Adipose tissue (tissue), 3 donors: ENCODE data around the gene MAP3K5. TPM values are rescaled to one million over a fixed set of nuclear protein-coding genes. Genes with fewer than 3 reads are reported as not detected.

Source experiments
- H3K27ac ChIP-seq: one replicate; pipeline ENCODE4 v1.5.1; 2013; ENCODE audit warnings: low read depth, low read length
- WGBS, 3 donors: extraction: QIAGEN DNeasy Blood & Tissue Kit; methylation state at CpG; one replicate each; pipeline ENCODE4 v1.1.7; 2013; 5-methylcytosine and 5-hydroxymethylcytosine counted together
- polyA plus RNA-seq, 3 donors: library from polyadenylated mRNA; stranded (reverse); fragments of 200-250 nt; gene quantifications; one replicate each; pipeline ENCODE4 v1.2.3, GENCODE V29; 2013
- donor health status: healthy with polysubstance abuse.
- donor health status: Bipolar disorder and iron deficiency.
- donor health status: healthy.

The MAP3K5 gene
- polyA plus RNA-seq, 3 donors, result 12.3 to 22.4 (median 18.8) TPM

- WGBS, 3 donors, result 74 to 87% (median 77%) methylated on average over 2 of the region's 2 CpGs
- H3K27ac ChIP-seq, result no peak overlapping the region
Observed at GRCh38 chr6:136757150-136757549, 35.1 kb downstream of the MAP3K5 start.

GRCh38 chr6:136754820-136755219, 37.5 kb downstream of the MAP3K5 start:
- 83 to 97% (median 89%) methylated on average over 7 of the region's 7 CpGs for WGBS, 3 donors
- H3K27ac ChIP-seq, result no peak overlapping the region

- 82 to 93% (median 91%) methylated on average over 7 of the region's 7 CpGs for WGBS, 3 donors
Observed at GRCh38 chr6:136753624-136754023, 38.7 kb downstream of the MAP3K5 start.

GRCh38 chr6:136752554-136752953, 39.7 kb downstream of the MAP3K5 start:
- no peak overlapping the region for H3K27ac ChIP-seq

More at GRCh38 chr6:136753624-136754023, 38.7 kb downstream of the MAP3K5 start:
- H3K27ac ChIP-seq, result no peak overlapping the region

GRCh38 chr6:136751991-136752390, 40.3 kb downstream of the MAP3K5 start:
- 85 to 97% (median 92%) methylated on average over 2 of the region's 2 CpGs for WGBS, 3 donors

More at GRCh38 chr6:136752554-136752953, 39.7 kb downstream of the MAP3K5 start:
- WGBS, 3 donors, result 84 to 93% (median 87%) methylated on average over 7 of the region's 7 CpGs

GRCh38 chr6:136751522-136751956, 40.7 kb downstream of the MAP3K5 start:
- no peak overlapping the region for H3K27ac ChIP-seq
- 23 to 35% (median 26%) methylated on average over 5 of the region's 5 CpGs for WGBS, 3 donors

More at GRCh38 chr6:136751991-136752390, 40.3 kb downstream of the MAP3K5 start:
- no peak overlapping the region for H3K27ac ChIP-seq

- no peak overlapping the region for H3K27ac ChIP-seq
- WGBS, 3 donors, result 51 to 63% (median 52%) methylated on average over 4 of the region's 4 CpGs
Observed at GRCh38 chr6:136750696-136751521, 41.4 kb downstream of the MAP3K5 start.

GRCh38 chr6:136749359-136749997, 42.8 kb downstream of the MAP3K5 start:
- no peak overlapping the region for H3K27ac ChIP-seq
- 77 to 89% (median 81%) methylated on average over 13 of the region's 13 CpGs for WGBS, 3 donors

GRCh38 chr6:136747507-136747906, 44.8 kb downstream of the MAP3K5 start:
- H3K27ac ChIP-seq, result no peak overlapping the region

GRCh38 chr6:136745300-136745699, 47.0 kb downstream of the MAP3K5 start:
- 53 to 82% (median 75%) methylated on average over 6 of the region's 6 CpGs for WGBS, 3 donors
- H3K27ac ChIP-seq, result no peak overlapping the region

More at GRCh38 chr6:136747507-136747906, 44.8 kb downstream of the MAP3K5 start:
- 96 to 100% (median 100%) methylated on average over 1 of the region's 1 CpG for WGBS, 3 donors

GRCh38 chr6:136744889-136745288, 47.4 kb downstream of the MAP3K5 start:
- H3K27ac ChIP-seq, result no peak overlapping the region
- 62 to 74% (median 68%) methylated on average over 5 of the region's 5 CpGs for WGBS, 3 donors

GRCh38 chr6:136742125-136742524, 50.2 kb downstream of the MAP3K5 start:
- no peak overlapping the region for H3K27ac ChIP-seq
- 76 to 89% (median 87%) methylated on average over 2 of the region's 2 CpGs for WGBS, 3 donors

- H3K27ac ChIP-seq, result no peak overlapping the region
- 72 to 79% (median 75%) methylated on average over 10 of the region's 10 CpGs for WGBS, 3 donors
Observed at GRCh38 chr6:136740050-136740974, 52.0 kb downstream of the MAP3K5 start.

- H3K27ac ChIP-seq, result no peak overlapping the region
- WGBS, 3 donors, result 74 to 80% (median 78%) methylated on average over 3 of the region's 3 CpGs
Observed at GRCh38 chr6:136739501-136739900, 52.8 kb downstream of the MAP3K5 start.

- H3K27ac ChIP-seq, result no peak overlapping the region
- WGBS, 3 donors, result 92 to 97% (median 94%) methylated on average over 4 of the region's 4 CpGs
Observed at GRCh38 chr6:136739071-136739470, 53.2 kb downstream of the MAP3K5 start.

GRCh38 chr6:136738692-136739057, 53.6 kb downstream of the MAP3K5 start:
- no peak overlapping the region for H3K27ac ChIP-seq
- WGBS, 3 donors, result 71 to 87% (median 84%) methylated on average over 6 of the region's 6 CpGs

GRCh38 chr6:136737871-136738691, 54.2 kb downstream of the MAP3K5 start:
- WGBS, 3 donors, result 24 to 51% (median 30%) methylated on average over 9 of the region's 9 CpGs
- no peak overlapping the region for H3K27ac ChIP-seq

- 75 to 89% (median 82%) methylated on average over 5 of the region's 5 CpGs for WGBS, 3 donors
- no peak overlapping the region for H3K27ac ChIP-seq
Observed at GRCh38 chr6:136737374-136737844, 54.9 kb downstream of the MAP3K5 start.
